ENCODE data around the gene ZMYND11.
A peak's percentile ranks its signal among the peaks of the same experiment; 100 is the strongest.

ZMYND11 gene

DNA sequence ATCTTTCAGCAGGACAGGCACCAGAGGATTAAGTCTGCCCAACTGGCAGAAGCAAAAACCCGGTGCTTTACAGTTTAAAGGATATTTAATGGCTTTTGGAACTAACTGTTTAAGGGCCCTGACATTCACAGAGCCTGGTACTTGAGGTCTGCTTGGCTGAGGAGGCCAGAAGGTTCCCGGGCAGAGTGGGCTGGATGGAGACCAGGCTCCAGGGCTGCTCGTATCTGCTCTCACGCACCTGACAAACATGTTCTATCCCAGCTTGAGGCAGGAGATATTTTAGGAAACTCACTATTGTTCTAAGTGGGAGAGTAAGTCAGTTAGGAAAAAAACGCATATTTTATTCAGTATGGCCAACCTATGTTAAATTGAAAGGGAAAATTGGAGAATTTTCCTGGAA lies 143.5 kb downstream of the ZMYND11 start:
- no peaks in the 10 kb centered on the region for H4K20me1 ChIP-seq (ENCODE audit: insufficient read depth, low read length, poor library complexity, severe bottlenecking)
- no peak overlapping the region for H3K4me3 ChIP-seq (ENCODE audit: low read length, poor library complexity, severe bottlenecking)
- peaks cover 45% of the 10 kb centered on the region for H3K4me1 ChIP-seq (ENCODE audit: insufficient read depth, low read length, poor library complexity, severe bottlenecking)
- no peak overlapping the region for H3K9ac ChIP-seq (ENCODE audit: low read depth, low read length, poor library complexity, severe bottlenecking)
- H3F3A ChIP-seq (ENCODE audit: low read depth), result no peaks in the 10 kb centered on the region
- TF ChIP-seq EZH2phosphoT487 (IDR thresholded peaks at IDR 0.05; ENCODE audit: borderline replicate concordance) (no peak), CTCF (conservative IDR thresholded peaks at IDR 0.05; ENCODE audit: low read length) (no peak)
- H2AFZ ChIP-seq (ENCODE audit: low read length), result no peak overlapping the region
- no peaks in the 10 kb centered on the region for H3K9me3 ChIP-seq (ENCODE audit: insufficient read depth, low read depth, low read length)
- H3K9me2 ChIP-seq (replicated peaks; ENCODE audit: low read depth, low read length), result no peaks in the 10 kb centered on the region
- no peaks in the 10 kb centered on the region for H3K27me3 ChIP-seq (ENCODE audit: insufficient read depth, low read length, poor library complexity, severe bottlenecking)
- H3K79me2 ChIP-seq (ENCODE audit: insufficient read depth, low read length), result no peaks in the 10 kb centered on the region
- no peak overlapping the region for H3K4me2 ChIP-seq (ENCODE audit: low read depth, low read length, poor library complexity, severe bottlenecking)
- no peaks in the 10 kb centered on the region for H3K36me3 ChIP-seq (ENCODE audit: insufficient read depth, low read length)

DNA sequence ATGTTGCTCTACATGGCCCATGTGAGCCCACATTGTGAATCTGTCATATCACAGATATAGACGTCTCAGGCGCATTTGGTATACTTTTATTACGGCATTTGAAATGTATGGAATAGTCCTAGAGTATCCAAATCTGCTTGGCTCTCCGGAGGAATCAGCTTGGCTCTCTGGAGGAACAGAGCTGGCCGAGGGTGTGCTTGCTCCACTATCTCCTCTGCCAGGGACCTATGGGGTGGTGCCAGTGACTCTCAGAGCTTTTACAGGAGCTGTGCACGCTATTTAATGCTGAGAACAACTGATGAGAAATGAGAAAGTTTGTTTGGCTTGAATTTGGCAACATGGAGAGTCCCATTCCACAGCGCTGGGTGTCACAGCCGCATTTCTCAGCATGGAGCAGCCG lies 144.0 kb downstream of the ZMYND11 start:
- H3K9ac ChIP-seq (ENCODE audit: low read depth, low read length, poor library complexity, severe bottlenecking), result no peak overlapping the region
- no peak overlapping the region for H3K4me2 ChIP-seq (ENCODE audit: low read depth, low read length, poor library complexity, severe bottlenecking)
- no peaks in the 10 kb centered on the region for H3K9me3 ChIP-seq (ENCODE audit: insufficient read depth, low read depth, low read length)
- H4K20me1 ChIP-seq (ENCODE audit: insufficient read depth, low read length, poor library complexity, severe bottlenecking), result no peaks in the 10 kb centered on the region
- no peaks in the 10 kb centered on the region for H3K36me3 ChIP-seq (ENCODE audit: insufficient read depth, low read length)
- no peaks in the 10 kb centered on the region for H3K9me2 ChIP-seq (replicated peaks; ENCODE audit: low read depth, low read length)
- H3K27me3 ChIP-seq (ENCODE audit: insufficient read depth, low read length, poor library complexity, severe bottlenecking), result no peaks in the 10 kb centered on the region
- H2AFZ ChIP-seq (ENCODE audit: low read length), result no peak overlapping the region
- no peaks in the 10 kb centered on the region for H3K79me2 ChIP-seq (ENCODE audit: insufficient read depth, low read length)
- TF ChIP-seq EZH2phosphoT487 (IDR thresholded peaks at IDR 0.05; ENCODE audit: borderline replicate concordance) (no peak), CTCF (conservative IDR thresholded peaks at IDR 0.05; ENCODE audit: low read length) (no peak)
- peaks cover 49% of the 10 kb centered on the region for H3K4me1 ChIP-seq (ENCODE audit: insufficient read depth, low read length, poor library complexity, severe bottlenecking)
- H3K4me3 ChIP-seq (ENCODE audit: low read length, poor library complexity, severe bottlenecking), result no peak overlapping the region
- no peaks in the 10 kb centered on the region for H3F3A ChIP-seq (ENCODE audit: low read depth)

DNA sequence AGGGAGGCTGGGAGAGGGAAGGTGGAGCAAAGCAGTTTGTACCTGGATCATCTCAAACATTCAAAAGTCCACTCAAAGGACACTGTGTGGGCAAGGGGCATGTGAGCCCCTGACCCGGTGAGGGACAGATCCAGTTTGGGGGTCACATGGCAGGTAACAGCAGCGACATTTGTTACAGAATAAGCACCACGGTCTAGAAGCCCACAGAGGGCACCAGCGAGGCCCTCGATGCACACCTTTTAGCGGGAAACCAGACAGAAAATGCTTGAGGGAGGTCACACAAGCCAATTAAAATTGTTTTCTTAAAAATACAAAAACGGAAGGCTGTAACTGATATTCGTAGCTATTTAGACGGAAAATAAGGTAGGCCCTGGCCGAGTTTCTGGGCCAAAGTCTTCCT lies 144.4 kb downstream of the ZMYND11 start:
- H3K4me3 ChIP-seq (ENCODE audit: low read length, poor library complexity, severe bottlenecking), result no peak overlapping the region
- no peak overlapping the region for H3K9ac ChIP-seq (ENCODE audit: low read depth, low read length, poor library complexity, severe bottlenecking)
- H3K36me3 ChIP-seq (ENCODE audit: insufficient read depth, low read length), result no peaks in the 10 kb centered on the region
- no peaks in the 10 kb centered on the region for H3K9me3 ChIP-seq (ENCODE audit: insufficient read depth, low read depth, low read length)
- H4K20me1 ChIP-seq (ENCODE audit: insufficient read depth, low read length, poor library complexity, severe bottlenecking), result no peaks in the 10 kb centered on the region
- no peaks in the 10 kb centered on the region for H3K27me3 ChIP-seq (ENCODE audit: insufficient read depth, low read length, poor library complexity, severe bottlenecking)
- TF ChIP-seq CTCF (conservative IDR thresholded peaks at IDR 0.05; ENCODE audit: low read length) (peak; percentile 51), EZH2phosphoT487 (IDR thresholded peaks at IDR 0.05; ENCODE audit: borderline replicate concordance) (no peak)
- H3K4me1 ChIP-seq (ENCODE audit: insufficient read depth, low read length, poor library complexity, severe bottlenecking), result peaks cover 45% of the 10 kb centered on the region
- H3K4me2 ChIP-seq (ENCODE audit: low read depth, low read length, poor library complexity, severe bottlenecking), result no peak overlapping the region
- H3K79me2 ChIP-seq (ENCODE audit: insufficient read depth, low read length), result no peaks in the 10 kb centered on the region
- H3K9me2 ChIP-seq (replicated peaks; ENCODE audit: low read depth, low read length), result no peaks in the 10 kb centered on the region
- no peaks in the 10 kb centered on the region for H3F3A ChIP-seq (ENCODE audit: low read depth)
- H2AFZ ChIP-seq (ENCODE audit: low read length), result no peak overlapping the region

All from Loucy (cell line).